GM18858 (cell line): ENCODE results near the gene DGAT2L6.

Experiments used
- ATAC-seq: cut with Tn5 transposase; IDR thresholded peaks from one replicate; pipeline ENCODE4 v1.9.1; 2021; ENCODE audit not compliant: unreplicated experiment

Gene DGAT2L6

GRCh38 chrX:70176938-70177533 is at the start of gene DGAT2L6:
DGAT2L6 (plus strand) TSS chrX:70177483; CDS start chrX:70177583, 100 bp downstream.
- peak; percentile 47 for ATAC-seq

- no peak for ATAC-seq
These were observed 49.2 kb upstream of the DGAT2L6 start for GRCh38 chrX:70128071-70128470.

GRCh38 chrX:70129816-70130215 is 47.5 kb upstream of the DGAT2L6 start:
- ATAC-seq = no peak

GRCh38 chrX:70132224-70132623 is 45.1 kb upstream of the DGAT2L6 start:
- no peak for ATAC-seq

GRCh38 chrX:70132877-70133302 is 44.4 kb upstream of the DGAT2L6 start:
- peak; percentile 29 for ATAC-seq

GRCh38 chrX:70133303-70134115 is 43.8 kb upstream of the DGAT2L6 start, which contains the start of gene IGBP1:
IGBP1 (plus strand) TSS chrX:70133447; CDS start chrX:70133948, 501 bp downstream.
- peak; percentile 82 for ATAC-seq

GRCh38 chrX:70134116-70134477 is 43.2 kb upstream of the DGAT2L6 start:
- ATAC-seq = peak; percentile 7

- ATAC-seq = no peak
These were observed 38.7 kb upstream of the DGAT2L6 start for GRCh38 chrX:70138622-70139021.

GRCh38 chrX:70139736-70140135 is 37.5 kb upstream of the DGAT2L6 start:
- no peak for ATAC-seq

- ATAC-seq = no peak
These were observed 35.9 kb upstream of the DGAT2L6 start for GRCh38 chrX:70141373-70141772.

GRCh38 chrX:70166601-70167590 is 10.4 kb upstream of the DGAT2L6 start:
- ATAC-seq = no peak

- ATAC-seq = no peak
These were observed 8.8 kb upstream of the DGAT2L6 start for GRCh38 chrX:70168238-70169188.

- no peak for ATAC-seq
These were observed 8.0 kb upstream of the DGAT2L6 start for GRCh38 chrX:70169281-70169680.

GRCh38 chrX:70171624-70172023 is 5.7 kb upstream of the DGAT2L6 start:
- no peak for ATAC-seq

GRCh38 chrX:70172221-70172620 is 5.1 kb upstream of the DGAT2L6 start:
- no peak for ATAC-seq

GRCh38 chrX:70172964-70173363 is 4.3 kb upstream of the DGAT2L6 start:
- ATAC-seq = no peak

- ATAC-seq = no peak
These were observed 2.5 kb upstream of the DGAT2L6 start for GRCh38 chrX:70174754-70175153.

GRCh38 chrX:70175338-70175737 is 1.9 kb upstream of the DGAT2L6 start:
- peak; percentile 52 for ATAC-seq

- ATAC-seq = no peak
These were observed 5.8 kb downstream of the DGAT2L6 start for GRCh38 chrX:70183091-70183490.

GRCh38 chrX:70190225-70190624 is 12.9 kb downstream of the DGAT2L6 start:
- ATAC-seq = no peak
